ENCODE results near the gene ARHGAP26. TPM values are rescaled to one million over a fixed set of nuclear protein-coding genes. Genes with fewer than 3 reads are reported as not detected.

ARHGAP26 gene
- total RNA-seq, 1 donor from 2014 or later = 20.0 TPM

GRCh38 chr5:142845954-142846398 lies 75.8 kb downstream of the ARHGAP26 start:
- Mint-ChIP-seq H3K27me3 (ENCODE audit: insufficient read depth) (peaks cover 4% of the 10 kb centered on the region), H3K4me1 (ENCODE audit: low read depth) (peaks cover 59% of the 10 kb centered on the region), H3K27ac (peak overlapping the region; percentile 68), H3K9me3 (no peaks in the 10 kb centered on the region), H3K4me3 (no peak overlapping the region), H3K36me3 (ENCODE audit: low read depth) (no peaks in the 10 kb centered on the region)
- intact Hi-C loops (cut with micrococcal nuclease) = no loop called here
- DNase-seq (ENCODE audit: low spot score) = no peak

DNA sequence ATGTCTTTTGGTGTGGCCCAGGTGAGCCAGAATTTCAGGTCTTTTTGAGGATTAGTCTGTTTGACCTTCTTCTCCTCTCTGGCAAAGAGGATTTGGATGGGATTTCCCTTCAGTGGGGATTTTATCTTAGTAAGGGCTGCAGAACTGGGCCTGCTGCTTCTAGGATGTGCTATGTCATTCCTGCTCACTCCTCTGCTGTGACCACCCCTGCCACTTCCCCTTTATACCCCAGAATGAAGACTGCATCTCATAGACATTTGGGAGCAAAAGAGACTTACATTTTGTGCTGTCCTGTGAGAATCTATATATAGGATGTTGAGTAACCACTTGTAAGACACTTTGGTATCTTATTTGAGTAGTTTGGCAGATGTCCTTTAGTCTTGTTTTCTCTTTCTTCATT lies 76.2 kb downstream of the ARHGAP26 start:
- intact Hi-C loops (cut with micrococcal nuclease) = no loop called here
- H3K27me3 Mint-ChIP-seq (ENCODE audit: insufficient read depth) = peaks cover 4% of the 10 kb centered on the region
- H3K27ac Mint-ChIP-seq = no peak overlapping the region
- peaks cover 59% of the 10 kb centered on the region for H3K4me1 Mint-ChIP-seq (ENCODE audit: low read depth)
- no peak overlapping the region for H3K4me3 Mint-ChIP-seq
- DNase-seq (ENCODE audit: low spot score) = no peak
- H3K36me3 Mint-ChIP-seq (ENCODE audit: low read depth) = no peaks in the 10 kb centered on the region
- H3K9me3 Mint-ChIP-seq = no peaks in the 10 kb centered on the region

GRCh38 chr5:142847898-142848790 lies 78.0 kb downstream of the ARHGAP26 start:
- no peak overlapping the region for H3K27ac Mint-ChIP-seq
- peaks cover 63% of the 10 kb centered on the region for H3K4me1 Mint-ChIP-seq (ENCODE audit: low read depth)
- H3K4me3 Mint-ChIP-seq = no peak overlapping the region
- no peak for DNase-seq (ENCODE audit: low spot score)
- H3K27me3 Mint-ChIP-seq (ENCODE audit: insufficient read depth) = peaks cover 4% of the 10 kb centered on the region
- H3K36me3 Mint-ChIP-seq (ENCODE audit: low read depth) = peaks cover 1% of the 10 kb centered on the region
- H3K9me3 Mint-ChIP-seq = no peaks in the 10 kb centered on the region
- intact Hi-C loops (cut with micrococcal nuclease) = no loop called here

- H3K4me1 Mint-ChIP-seq (ENCODE audit: low read depth) = peaks cover 55% of the 10 kb centered on the region
- no peak for DNase-seq (ENCODE audit: low spot score)
- peaks cover 1% of the 10 kb centered on the region for H3K36me3 Mint-ChIP-seq (ENCODE audit: low read depth)
- H3K27me3 Mint-ChIP-seq (ENCODE audit: insufficient read depth) = peaks cover 4% of the 10 kb centered on the region
- no peak overlapping the region for H3K4me3 Mint-ChIP-seq
- intact Hi-C loops (cut with micrococcal nuclease) = no loop called here
- no peaks in the 10 kb centered on the region for H3K9me3 Mint-ChIP-seq
- H3K27ac Mint-ChIP-seq = peak overlapping the region; percentile 15
Observed at GRCh38 chr5:142849466-142849865, 79.3 kb downstream of the ARHGAP26 start.

GRCh38 chr5:142849880-142850279 lies 79.7 kb downstream of the ARHGAP26 start:
- intact Hi-C loops (cut with micrococcal nuclease) = no loop called here
- H3K4me1 Mint-ChIP-seq (ENCODE audit: low read depth) = peaks cover 54% of the 10 kb centered on the region
- H3K36me3 Mint-ChIP-seq (ENCODE audit: low read depth) = peaks cover 1% of the 10 kb centered on the region
- peaks cover 2% of the 10 kb centered on the region for H3K27me3 Mint-ChIP-seq (ENCODE audit: insufficient read depth)
- no peak overlapping the region for H3K4me3 Mint-ChIP-seq
- H3K27ac Mint-ChIP-seq = no peak overlapping the region
- DNase-seq (ENCODE audit: low spot score) = no peak
- H3K9me3 Mint-ChIP-seq = no peaks in the 10 kb centered on the region

DNA sequence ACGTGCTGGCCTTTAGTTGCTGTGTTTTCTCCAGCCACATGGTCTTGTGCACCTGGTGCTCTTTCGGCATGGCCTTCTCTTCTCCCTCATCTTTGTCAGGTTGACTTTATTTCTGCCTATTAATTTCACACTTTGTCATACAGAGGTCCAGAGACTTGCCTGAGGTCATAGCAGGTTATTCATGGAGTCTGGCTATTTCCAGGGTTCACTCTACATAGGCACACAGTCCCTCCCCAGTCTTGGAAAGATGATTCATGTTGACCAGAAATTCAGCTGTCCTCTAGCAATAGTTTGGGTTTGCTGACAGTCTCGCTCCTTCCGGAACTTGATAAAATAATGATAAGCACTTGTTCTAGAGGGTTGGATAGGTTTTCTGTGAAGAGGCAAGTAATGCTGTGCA lies 81.6 kb downstream of the ARHGAP26 start:
- Mint-ChIP-seq H3K36me3 (ENCODE audit: low read depth) (peaks cover 1% of the 10 kb centered on the region), H3K9me3 (no peaks in the 10 kb centered on the region), H3K4me3 (no peak overlapping the region), H3K27ac (no peak overlapping the region), H3K4me1 (ENCODE audit: low read depth) (peaks cover 35% of the 10 kb centered on the region), H3K27me3 (ENCODE audit: insufficient read depth) (peaks cover 2% of the 10 kb centered on the region)
- intact Hi-C loops (cut with micrococcal nuclease) = no loop called here
- DNase-seq (ENCODE audit: low spot score) = no peak

DNA sequence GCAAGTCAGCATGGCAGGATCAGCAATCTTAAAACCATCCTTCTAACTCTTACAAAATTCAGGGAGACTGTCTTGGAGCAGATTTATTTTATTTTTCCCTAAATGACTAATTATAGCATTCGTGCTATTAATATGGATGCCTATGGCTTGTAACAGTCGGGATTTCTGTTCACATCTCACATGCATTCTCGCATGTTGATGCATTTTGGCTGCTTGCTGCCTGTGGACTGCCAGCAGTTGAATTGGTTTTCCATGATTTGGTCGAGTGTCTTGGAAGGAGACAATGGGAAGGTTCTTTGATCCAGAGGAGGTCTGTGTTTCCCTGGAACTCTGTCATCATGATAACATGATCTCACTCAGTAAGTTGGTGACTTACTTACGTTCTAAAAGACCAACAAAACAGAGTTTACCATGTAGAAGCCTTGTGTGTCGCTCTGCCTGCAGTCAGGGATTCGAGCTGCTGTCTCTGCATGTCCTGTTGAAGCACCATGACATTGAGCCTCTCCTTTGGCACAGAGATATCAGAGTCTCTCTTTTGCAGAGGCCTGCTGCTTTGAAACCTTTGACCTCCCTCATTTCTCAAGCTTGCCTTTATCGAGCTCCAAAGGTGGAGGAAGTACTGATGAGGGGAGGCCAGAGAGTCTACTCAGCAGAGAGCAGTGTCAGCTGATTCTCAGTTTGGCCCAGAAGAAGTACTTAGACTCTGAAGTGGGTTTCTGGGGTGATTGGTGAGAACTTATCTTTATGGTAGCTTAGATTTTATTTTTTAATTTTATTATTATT lies 82.4 kb downstream of the ARHGAP26 start:
- DNase-seq (ENCODE audit: low spot score) = no peak
- Mint-ChIP-seq H3K27me3 (ENCODE audit: insufficient read depth) (peaks cover 2% of the 10 kb centered on the region), H3K9me3 (no peaks in the 10 kb centered on the region), H3K4me3 (no peak overlapping the region), H3K27ac (no peak overlapping the region), H3K4me1 (ENCODE audit: low read depth) (peaks cover 37% of the 10 kb centered on the region), H3K36me3 (ENCODE audit: low read depth) (peaks cover 1% of the 10 kb centered on the region)
- intact Hi-C loops (cut with micrococcal nuclease) = no loop called here

- H3K4me1 Mint-ChIP-seq (ENCODE audit: low read depth) = peaks cover 27% of the 10 kb centered on the region
- H3K27me3 Mint-ChIP-seq (ENCODE audit: insufficient read depth) = peaks cover 2% of the 10 kb centered on the region
- H3K27ac Mint-ChIP-seq = no peak overlapping the region
- DNase-seq (ENCODE audit: low spot score) = no peak
- intact Hi-C loops (cut with micrococcal nuclease) = no loop called here
- H3K9me3 Mint-ChIP-seq = no peaks in the 10 kb centered on the region
- H3K36me3 Mint-ChIP-seq (ENCODE audit: low read depth) = peaks cover 1% of the 10 kb centered on the region
- H3K4me3 Mint-ChIP-seq = no peak overlapping the region
Observed at GRCh38 chr5:142853682-142854081, 83.5 kb downstream of the ARHGAP26 start.

DNA sequence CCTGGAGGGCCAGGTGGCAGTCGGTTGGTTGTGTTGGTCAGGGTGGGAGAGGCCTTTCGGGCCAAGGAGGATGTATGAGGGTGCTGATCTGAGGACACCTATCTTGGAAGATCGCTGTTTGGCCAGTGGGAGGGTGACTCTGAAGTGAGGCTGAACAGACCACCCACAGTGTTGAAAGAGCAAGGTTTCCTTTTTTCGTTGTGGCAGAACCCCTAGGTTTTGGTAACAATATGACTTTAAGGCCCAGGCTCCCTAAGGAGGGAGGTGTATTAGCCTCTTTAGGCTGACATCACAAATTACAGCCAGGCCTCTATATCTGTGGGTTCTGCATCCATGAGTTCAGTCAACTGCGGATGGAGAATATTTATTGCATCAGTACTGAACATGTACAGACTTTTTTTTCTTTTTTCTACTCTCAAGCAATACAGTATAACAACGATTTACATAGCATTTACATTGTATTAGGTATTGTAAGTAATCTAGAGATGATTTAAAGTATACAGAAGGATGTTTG lies 86.1 kb downstream of the ARHGAP26 start:
- no peaks in the 10 kb centered on the region for H3K9me3 Mint-ChIP-seq
- H3K4me1 Mint-ChIP-seq (ENCODE audit: low read depth) = peaks cover 11% of the 10 kb centered on the region
- intact Hi-C loops (cut with micrococcal nuclease) = no loop called here
- peaks cover 1% of the 10 kb centered on the region for H3K36me3 Mint-ChIP-seq (ENCODE audit: low read depth)
- no peak overlapping the region for H3K4me3 Mint-ChIP-seq
- H3K27me3 Mint-ChIP-seq (ENCODE audit: insufficient read depth) = no peaks in the 10 kb centered on the region
- no peak for DNase-seq (ENCODE audit: low spot score)
- H3K27ac Mint-ChIP-seq = no peak overlapping the region

- Mint-ChIP-seq H3K9me3 (no peaks in the 10 kb centered on the region), H3K36me3 (ENCODE audit: low read depth) (no peaks in the 10 kb centered on the region), H3K4me3 (no peak overlapping the region), H3K27me3 (ENCODE audit: insufficient read depth) (no peaks in the 10 kb centered on the region), H3K4me1 (ENCODE audit: low read depth) (peaks cover 5% of the 10 kb centered on the region), H3K27ac (no peak overlapping the region)
- intact Hi-C loops (cut with micrococcal nuclease) = no loop called here
- DNase-seq (ENCODE audit: low spot score) = no peak
Observed at GRCh38 chr5:142857405-142857804, 87.2 kb downstream of the ARHGAP26 start.

- Mint-ChIP-seq H3K36me3 (ENCODE audit: low read depth) (no peaks in the 10 kb centered on the region), H3K4me1 (ENCODE audit: low read depth) (peaks cover 8% of the 10 kb centered on the region), H3K27ac (no peak overlapping the region), H3K4me3 (no peak overlapping the region), H3K9me3 (no peaks in the 10 kb centered on the region), H3K27me3 (ENCODE audit: insufficient read depth) (no peaks in the 10 kb centered on the region)
- intact Hi-C loops (cut with micrococcal nuclease) = no loop called here
- DNase-seq (ENCODE audit: low spot score) = no peak
Observed at GRCh38 chr5:142859037-142859436, 88.9 kb downstream of the ARHGAP26 start.

GRCh38 chr5:142860270-142860669 lies 90.1 kb downstream of the ARHGAP26 start:
- Mint-ChIP-seq H3K27ac (no peak overlapping the region), H3K27me3 (ENCODE audit: insufficient read depth) (no peaks in the 10 kb centered on the region), H3K36me3 (ENCODE audit: low read depth) (no peaks in the 10 kb centered on the region), H3K9me3 (no peaks in the 10 kb centered on the region), H3K4me3 (no peak overlapping the region), H3K4me1 (ENCODE audit: low read depth) (peaks cover 18% of the 10 kb centered on the region)
- intact Hi-C loops (cut with micrococcal nuclease) = no loop called here
- no peak for DNase-seq (ENCODE audit: low spot score)

- no peaks in the 10 kb centered on the region for H3K36me3 Mint-ChIP-seq (ENCODE audit: low read depth)
- H3K9me3 Mint-ChIP-seq = no peaks in the 10 kb centered on the region
- H3K27ac Mint-ChIP-seq = no peak overlapping the region
- DNase-seq (ENCODE audit: low spot score) = no peak
- intact Hi-C loops (cut with micrococcal nuclease) = no loop called here
- no peaks in the 10 kb centered on the region for H3K27me3 Mint-ChIP-seq (ENCODE audit: insufficient read depth)
- H3K4me3 Mint-ChIP-seq = no peak overlapping the region
- peaks cover 25% of the 10 kb centered on the region for H3K4me1 Mint-ChIP-seq (ENCODE audit: low read depth)
Observed at GRCh38 chr5:142861011-142861410, 90.8 kb downstream of the ARHGAP26 start.

All from activated T-helper 1 cell treated with anti-CD3 and anti-CD28 coated beads, Interleukin-12 subunit alpha, Interleukin-12 subunit beta, Interleukin-2, Interleukin-4 antibody, amounts not matched to agents 30 ng/mL and 10 ng/mL and 1 ng/mL, durations not matched to agents 14 hours and 24 hours and 36 hours (primary cell).